Measurements from ENCODE around the gene WDPCP. TPM values are rescaled to one million over a fixed set of nuclear protein-coding genes. Genes with fewer than 3 reads are reported as not detected.
A peak's percentile ranks its signal among the peaks of the same experiment; 100 is the strongest.
"Not testable (repeated sequence)": the region's sequence is repeated elsewhere in the genome, so short reads cannot be mapped to it uniquely, and the experiment has no call there.

The WDPCP gene
- total RNA-seq, 2 donors from 2014 or later: 11.8 to 25.1 TPM

DNA sequence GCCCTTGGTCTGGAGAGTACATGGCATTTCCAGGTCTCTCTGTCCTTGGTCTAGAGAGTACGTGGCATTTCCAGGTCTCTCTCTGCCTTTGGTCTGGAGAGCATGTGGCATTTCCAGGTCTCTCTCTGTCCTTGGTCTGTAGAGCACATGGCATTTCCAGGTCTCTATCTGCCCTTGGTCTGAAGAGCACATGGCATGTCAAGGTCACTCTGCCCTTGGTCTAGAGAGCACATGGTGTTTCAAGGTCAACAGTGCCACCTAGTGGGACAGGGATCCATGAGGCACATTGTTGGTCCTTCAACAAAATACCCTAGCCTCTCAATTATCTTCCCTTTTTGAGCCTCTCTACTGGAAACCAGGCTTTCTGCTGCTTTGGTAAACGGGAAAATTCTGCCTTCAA lies 287.4 kb downstream of the WDPCP start:
- peak; percentile 48 for DNase-seq
- Histone ChIP-seq H3K4me3 (ENCODE audit: low read length) (peak overlapping the region; percentile 48), H3K4me1 (ENCODE audit: control insufficient read depth, insufficient read depth, low read length) (no peaks in the 10 kb centered on the region), H3K9ac (ENCODE audit: extremely low read depth, low read length, poor library complexity, severe bottlenecking) (no peak overlapping the region), H3K36me3 (ENCODE audit: control insufficient read depth, insufficient read depth, low read length) (no peaks in the 10 kb centered on the region), H3K9me3 (ENCODE audit: control insufficient read depth, low read length) (peaks cover 57% of the 10 kb centered on the region), H3K27ac (ENCODE audit: low read depth, low read length) (no peak overlapping the region), H3K27me3 (ENCODE audit: control insufficient read depth, insufficient read depth, low read length, poor library complexity, severe bottlenecking) (no peaks in the 10 kb centered on the region)
- peaks cover 36% of the 10 kb centered on the region for H3K36me3 Mint-ChIP-seq (ENCODE audit: low read depth)
- H3K9me3 Mint-ChIP-seq: peaks cover 77% of the 10 kb centered on the region
- H3K4me3 Mint-ChIP-seq: no peak overlapping the region
- H3K27me3 Mint-ChIP-seq (ENCODE audit: insufficient read depth): no peaks in the 10 kb centered on the region
- no peaks in the 10 kb centered on the region for H3K4me1 Mint-ChIP-seq
- H3K27ac Mint-ChIP-seq: no peak overlapping the region
- TF ChIP-seq, protein P1, sequence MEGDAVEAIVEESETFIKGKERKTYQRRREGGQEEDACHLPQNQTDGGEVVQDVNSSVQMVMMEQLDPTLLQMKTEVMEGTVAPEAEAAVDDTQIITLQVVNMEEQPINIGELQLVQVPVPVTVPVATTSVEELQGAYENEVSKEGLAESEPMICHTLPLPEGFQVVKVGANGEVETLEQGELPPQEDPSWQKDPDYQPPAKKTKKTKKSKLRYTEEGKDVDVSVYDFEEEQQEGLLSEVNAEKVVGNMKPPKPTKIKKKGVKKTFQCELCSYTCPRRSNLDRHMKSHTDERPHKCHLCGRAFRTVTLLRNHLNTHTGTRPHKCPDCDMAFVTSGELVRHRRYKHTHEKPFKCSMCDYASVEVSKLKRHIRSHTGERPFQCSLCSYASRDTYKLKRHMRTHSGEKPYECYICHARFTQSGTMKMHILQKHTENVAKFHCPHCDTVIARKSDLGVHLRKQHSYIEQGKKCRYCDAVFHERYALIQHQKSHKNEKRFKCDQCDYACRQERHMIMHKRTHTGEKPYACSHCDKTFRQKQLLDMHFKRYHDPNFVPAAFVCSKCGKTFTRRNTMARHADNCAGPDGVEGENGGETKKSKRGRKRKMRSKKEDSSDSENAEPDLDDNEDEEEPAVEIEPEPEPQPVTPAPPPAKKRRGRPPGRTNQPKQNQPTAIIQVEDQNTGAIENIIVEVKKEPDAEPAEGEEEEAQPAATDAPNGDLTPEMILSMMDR (conservative IDR thresholded peaks at IDR 0.05): peak; percentile 49
- WGBS, 2 experiments (ENCODE audit: insufficient coverage in 1 of 2, insufficient read length in 1 of 2): 90 to 100% methylated on average over 2 of the region's 2 CpGs

GRCh38 chr2:63287956-63288355 lies 300.3 kb downstream of the WDPCP start:
- Mint-ChIP-seq H3K4me1 (no peaks in the 10 kb centered on the region), H3K27ac (no peak overlapping the region), H3K27me3 (ENCODE audit: insufficient read depth) (no peaks in the 10 kb centered on the region), H3K4me3 (no peak overlapping the region), H3K9me3 (peaks cover 38% of the 10 kb centered on the region), H3K36me3 (ENCODE audit: low read depth) (peaks cover 3% of the 10 kb centered on the region)
- H3K27ac ChIP-seq (ENCODE audit: low read depth, low read length): no peak overlapping the region
- no peak for DNase-seq
- H3K27me3 ChIP-seq (ENCODE audit: control insufficient read depth, insufficient read depth, low read length, poor library complexity, severe bottlenecking): no peaks in the 10 kb centered on the region
- no peaks in the 10 kb centered on the region for H3K4me1 ChIP-seq (ENCODE audit: control insufficient read depth, insufficient read depth, low read length)
- peaks cover 22% of the 10 kb centered on the region for H3K9me3 ChIP-seq (ENCODE audit: control insufficient read depth, low read length)
- H3K9ac ChIP-seq (ENCODE audit: extremely low read depth, low read length, poor library complexity, severe bottlenecking): no peak overlapping the region
- 100% methylated on average over 1 of the region's 1 CpG for WGBS, 2 experiments (ENCODE audit: insufficient coverage in 1 of 2, insufficient read length in 1 of 2)
- TF ChIP-seq, protein P1 (conservative IDR thresholded peaks at IDR 0.05): no peak
- H3K4me3 ChIP-seq (ENCODE audit: low read length): no peak overlapping the region
- no peaks in the 10 kb centered on the region for H3K36me3 ChIP-seq (ENCODE audit: control insufficient read depth, insufficient read depth, low read length)

GRCh38 chr2:63286520-63286919 lies 301.8 kb downstream of the WDPCP start:
- 91% methylated on average over 4 of the region's 4 CpGs; no CpG with 5 or more reads in 1 of the 2 experiments for WGBS, 2 experiments (ENCODE audit: insufficient coverage in 1 of 2, insufficient read length in 1 of 2)
- H3K36me3 ChIP-seq (ENCODE audit: control insufficient read depth, insufficient read depth, low read length); H3K4me1 ChIP-seq (ENCODE audit: control insufficient read depth, insufficient read depth, low read length); H3K27ac ChIP-seq (ENCODE audit: low read depth, low read length); H3K27me3 ChIP-seq (ENCODE audit: control insufficient read depth, insufficient read depth, low read length, poor library complexity, severe bottlenecking); H3K9ac ChIP-seq (ENCODE audit: extremely low read depth, low read length, poor library complexity, severe bottlenecking); H3K27ac Mint-ChIP-seq; H3K4me3 Mint-ChIP-seq; H3K4me1 Mint-ChIP-seq; DNase-seq; H3K27me3 Mint-ChIP-seq (ENCODE audit: insufficient read depth); H3K36me3 Mint-ChIP-seq (ENCODE audit: low read depth); H3K4me3 ChIP-seq (ENCODE audit: low read length): not testable (repeated sequence)
- H3K9me3 Mint-ChIP-seq: peaks cover 35% of the 10 kb centered on the region
- peaks cover 16% of the 10 kb centered on the region for H3K9me3 ChIP-seq (ENCODE audit: control insufficient read depth, low read length)

DNA sequence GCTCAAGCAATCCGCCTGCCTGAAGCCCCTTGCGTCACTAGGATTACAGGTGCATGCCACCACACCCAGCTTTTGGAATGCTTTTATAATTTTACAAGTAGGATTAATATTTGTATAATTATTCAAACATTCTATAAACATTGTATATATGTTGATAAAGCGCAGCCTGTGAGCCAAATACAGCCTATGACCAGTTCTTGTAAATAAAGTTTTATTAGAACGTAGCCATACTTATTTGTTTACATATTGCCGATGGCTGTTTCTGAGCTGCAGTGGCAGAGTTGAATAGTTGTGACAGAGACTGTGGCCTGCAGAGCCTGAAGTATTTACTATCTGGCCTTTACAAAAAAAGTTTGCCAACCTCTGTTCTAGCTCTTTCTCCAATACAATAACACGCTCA lies 305.0 kb downstream of the WDPCP start:
- no peak for DNase-seq
- Mint-ChIP-seq H3K4me1 (no peaks in the 10 kb centered on the region), H3K9me3 (peaks cover 44% of the 10 kb centered on the region), H3K27me3 (ENCODE audit: insufficient read depth) (no peaks in the 10 kb centered on the region), H3K36me3 (ENCODE audit: low read depth) (peaks cover 12% of the 10 kb centered on the region), H3K27ac (no peak overlapping the region), H3K4me3 (no peak overlapping the region)
- H3K4me3 ChIP-seq (ENCODE audit: low read length): no peak overlapping the region
- TF ChIP-seq, protein P1 (conservative IDR thresholded peaks at IDR 0.05): no peak
- WGBS, 2 experiments (ENCODE audit: insufficient coverage in 1 of 2, insufficient read length in 1 of 2): 75 to 96% methylated on average over 1 to 6 of the region's 6 CpGs
- H3K36me3 ChIP-seq (ENCODE audit: control insufficient read depth, insufficient read depth, low read length): no peaks in the 10 kb centered on the region
- H3K9ac ChIP-seq (ENCODE audit: extremely low read depth, low read length, poor library complexity, severe bottlenecking): no peak overlapping the region
- H3K9me3 ChIP-seq (ENCODE audit: control insufficient read depth, low read length): peaks cover 22% of the 10 kb centered on the region
- no peaks in the 10 kb centered on the region for H3K27me3 ChIP-seq (ENCODE audit: control insufficient read depth, insufficient read depth, low read length, poor library complexity, severe bottlenecking)
- H3K4me1 ChIP-seq (ENCODE audit: control insufficient read depth, insufficient read depth, low read length): no peaks in the 10 kb centered on the region
- no peak overlapping the region for H3K27ac ChIP-seq (ENCODE audit: low read depth, low read length)

Data from endodermal cell (in vitro differentiated cells).